ENCODE data around the gene PRMT2.

The PRMT2 gene

GRCh38 chr21:46641656-46642055 lies 6.2 kb downstream of the PRMT2 start:
- no peak for DNase-seq (ENCODE audit: low spot score)

- no peak for DNase-seq (ENCODE audit: low spot score)
These were observed 8.1 kb downstream of the PRMT2 start for GRCh38 chr21:46643379-46644177.

- no peak for DNase-seq (ENCODE audit: low spot score)
These were observed 10.4 kb downstream of the PRMT2 start for GRCh38 chr21:46645840-46646239.

DNA sequence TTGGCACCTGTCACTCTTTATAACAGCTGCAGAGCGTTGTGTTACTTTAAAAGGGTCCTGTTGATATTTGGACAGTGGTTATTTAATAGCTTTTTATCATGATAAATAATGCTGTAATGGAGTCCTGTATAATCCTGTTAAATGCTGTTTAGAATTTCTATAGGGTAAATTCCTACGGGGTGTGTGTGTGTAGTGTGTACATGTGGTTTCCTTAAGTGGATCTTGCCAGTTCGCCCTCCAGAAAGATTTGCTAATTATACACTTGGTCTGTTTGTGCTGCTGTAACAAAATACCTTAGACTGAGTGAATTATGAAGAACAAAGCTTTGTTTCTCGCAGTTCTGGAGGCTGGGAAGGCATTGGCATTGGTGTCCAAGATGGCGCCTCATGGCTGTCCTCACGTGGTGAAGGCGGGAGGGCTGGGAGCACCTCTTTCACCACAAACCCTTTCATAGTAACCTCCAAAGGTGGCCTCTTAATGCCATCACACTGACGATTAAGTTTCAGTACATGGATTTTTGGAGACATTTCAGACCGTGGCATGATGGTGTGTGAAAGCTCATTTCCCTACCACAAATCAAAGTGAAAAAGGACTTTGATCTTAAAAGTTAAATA lies 11.2 kb downstream of the PRMT2 start:
- no peak for DNase-seq (ENCODE audit: low spot score)

DNA sequence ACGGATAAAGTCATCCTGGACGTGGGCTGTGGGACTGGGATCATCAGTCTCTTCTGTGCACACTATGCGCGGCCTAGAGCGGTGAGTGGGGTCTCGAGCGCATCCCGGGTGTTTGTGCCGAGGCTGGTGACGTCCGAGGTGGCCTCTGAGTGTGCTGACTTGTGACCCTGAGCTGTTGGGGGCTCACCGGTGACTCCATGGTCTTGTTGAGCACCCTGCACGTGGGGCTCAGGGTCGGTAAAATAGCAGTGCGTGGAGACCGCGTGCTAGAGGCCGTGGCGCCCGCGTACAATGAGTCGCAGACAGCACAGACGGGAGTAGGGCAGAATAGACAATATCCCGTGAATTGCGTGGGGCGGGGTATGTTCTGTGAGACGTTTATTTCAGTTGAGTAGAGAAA lies 13.1 kb downstream of the PRMT2 start:
- no peak for DNase-seq (ENCODE audit: low spot score)

GRCh38 chr21:46649356-46649755 lies 13.9 kb downstream of the PRMT2 start:
- no peak for DNase-seq (ENCODE audit: low spot score)

- no peak for DNase-seq (ENCODE audit: low spot score)
These were observed 15.1 kb downstream of the PRMT2 start for GRCh38 chr21:46650476-46651098.

DNA sequence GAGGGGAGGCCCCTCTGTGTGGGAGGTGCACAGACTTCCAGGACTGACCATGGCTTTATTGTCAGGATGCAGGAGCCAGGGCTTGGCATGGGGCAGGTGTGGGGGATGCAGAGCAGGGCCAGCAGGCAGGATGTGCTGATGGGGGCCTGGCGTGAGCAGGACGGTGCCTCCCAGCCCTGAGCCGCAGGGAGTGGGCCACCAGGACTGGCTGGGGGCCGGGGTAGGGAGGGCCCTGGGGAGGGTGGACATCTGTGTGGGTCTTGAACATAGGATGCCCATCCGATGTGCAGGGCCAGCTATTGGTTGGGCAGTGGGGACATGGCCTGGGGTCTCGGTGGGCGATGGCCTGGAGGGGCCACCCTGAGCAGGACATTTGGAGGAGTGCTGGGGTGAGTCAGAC lies 15.6 kb downstream of the PRMT2 start:
- no peak for DNase-seq (ENCODE audit: low spot score)

DNA sequence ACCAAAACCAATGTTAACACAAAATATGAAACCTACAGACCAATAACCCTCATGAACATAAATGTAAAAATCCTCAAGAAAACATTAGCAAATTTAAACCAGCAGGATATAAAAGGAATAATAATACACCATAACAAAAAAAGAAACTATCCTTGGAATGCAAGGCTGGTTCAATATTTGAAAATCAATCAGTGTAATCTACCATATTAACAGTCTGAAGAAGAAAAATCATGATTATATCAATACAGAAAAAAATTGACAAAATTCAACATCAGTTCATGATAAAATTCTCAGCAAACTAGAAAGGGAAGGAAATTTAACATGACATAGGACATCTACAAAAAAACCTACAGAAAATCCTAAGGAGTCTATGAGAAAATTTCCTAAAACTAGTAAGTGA lies 19.8 kb downstream of the PRMT2 start:
- no peak for DNase-seq (ENCODE audit: low spot score)

- DNase-seq (ENCODE audit: low spot score) = no peak
These were observed 21.3 kb downstream of the PRMT2 start for GRCh38 chr21:46656820-46657219.

DNA sequence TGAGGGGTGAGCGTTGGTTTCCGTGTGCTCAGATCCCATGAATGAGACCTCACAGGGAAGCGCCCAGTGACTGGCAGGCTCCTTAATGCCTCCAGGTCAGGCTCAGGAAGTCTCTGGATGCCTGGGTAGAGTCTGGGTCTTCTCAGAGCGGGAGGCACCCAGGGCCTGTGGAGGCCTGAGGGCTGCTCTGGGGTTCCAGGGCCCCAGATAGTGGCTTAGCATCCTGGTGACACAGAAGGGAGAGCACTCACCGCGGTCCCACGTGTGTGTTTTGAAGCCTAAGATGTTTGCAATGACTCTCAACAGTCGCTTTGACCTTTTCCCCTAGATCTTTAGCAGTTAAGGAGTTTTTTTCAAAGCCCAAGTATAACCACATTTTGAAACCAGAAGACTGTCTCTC lies 25.0 kb downstream of the PRMT2 start:
- DNase-seq (ENCODE audit: low spot score) = no peak

GRCh38 chr21:46661211-46661625 lies 25.7 kb downstream of the PRMT2 start:
- DNase-seq (ENCODE audit: low spot score) = peak; percentile 97

DNA sequence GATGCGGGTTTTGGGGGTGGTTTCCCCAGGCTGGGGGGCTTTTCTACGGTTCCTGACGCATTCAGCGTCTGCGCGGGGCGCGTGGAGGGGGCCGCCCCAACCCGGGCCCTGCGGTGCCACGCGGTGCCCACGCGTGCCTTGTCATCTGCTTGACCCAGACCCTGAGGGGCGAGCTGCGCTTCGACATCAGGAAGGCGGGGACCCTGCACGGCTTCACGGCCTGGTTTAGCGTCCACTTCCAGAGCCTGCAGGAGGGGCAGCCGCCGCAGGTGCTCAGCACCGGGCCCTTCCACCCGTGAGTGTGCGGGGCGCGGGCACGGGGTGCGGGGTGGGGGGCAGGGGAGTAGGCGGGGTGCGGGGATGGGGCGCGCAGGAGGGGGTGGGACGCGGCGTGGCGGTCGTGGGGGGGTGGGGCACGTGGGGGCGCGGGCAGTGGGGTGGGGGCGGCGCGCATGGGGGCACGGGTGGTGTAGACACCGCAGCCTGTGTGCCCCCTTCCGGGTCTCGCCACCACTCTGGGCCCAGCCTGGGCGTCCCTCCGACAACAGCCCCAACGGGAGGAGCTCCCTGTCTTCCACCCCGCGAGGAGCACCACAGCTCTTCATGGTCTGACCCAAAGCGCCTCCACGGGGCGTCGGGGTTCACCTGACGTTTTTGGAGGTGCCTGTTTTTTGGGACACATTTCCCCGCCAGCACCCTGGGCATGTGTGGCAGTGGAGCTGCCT lies 26.3 kb downstream of the PRMT2 start:
- peak; percentile 42 for DNase-seq (ENCODE audit: low spot score)

GRCh38 chr21:46662367-46662654 lies 26.8 kb downstream of the PRMT2 start:
- no peak for DNase-seq (ENCODE audit: low spot score)

GRCh38 chr21:46662765-46663500 lies 27.5 kb downstream of the PRMT2 start:
- no peak for DNase-seq (ENCODE audit: low spot score)

DNA sequence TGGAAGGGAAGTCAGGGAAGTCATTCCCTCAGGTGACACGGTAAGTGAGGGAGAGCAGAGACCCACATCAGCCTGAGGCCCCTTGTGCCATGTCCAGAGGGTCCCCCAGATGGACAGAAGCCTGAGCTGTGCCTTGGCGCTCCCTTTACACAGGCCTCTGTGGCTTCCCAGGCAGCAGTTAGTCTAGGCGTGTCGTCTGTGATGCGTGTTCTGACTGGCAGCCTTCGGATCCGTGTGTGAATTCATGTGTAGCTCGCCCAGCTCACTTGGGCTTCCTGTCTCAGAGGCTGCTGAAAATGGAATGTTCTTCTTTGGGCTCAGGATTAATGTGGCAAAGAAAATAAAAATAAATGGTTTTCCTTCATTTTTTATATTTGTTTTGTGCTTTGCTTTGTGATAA lies 28.3 kb downstream of the PRMT2 start:
- no peak for DNase-seq (ENCODE audit: low spot score)

DNA sequence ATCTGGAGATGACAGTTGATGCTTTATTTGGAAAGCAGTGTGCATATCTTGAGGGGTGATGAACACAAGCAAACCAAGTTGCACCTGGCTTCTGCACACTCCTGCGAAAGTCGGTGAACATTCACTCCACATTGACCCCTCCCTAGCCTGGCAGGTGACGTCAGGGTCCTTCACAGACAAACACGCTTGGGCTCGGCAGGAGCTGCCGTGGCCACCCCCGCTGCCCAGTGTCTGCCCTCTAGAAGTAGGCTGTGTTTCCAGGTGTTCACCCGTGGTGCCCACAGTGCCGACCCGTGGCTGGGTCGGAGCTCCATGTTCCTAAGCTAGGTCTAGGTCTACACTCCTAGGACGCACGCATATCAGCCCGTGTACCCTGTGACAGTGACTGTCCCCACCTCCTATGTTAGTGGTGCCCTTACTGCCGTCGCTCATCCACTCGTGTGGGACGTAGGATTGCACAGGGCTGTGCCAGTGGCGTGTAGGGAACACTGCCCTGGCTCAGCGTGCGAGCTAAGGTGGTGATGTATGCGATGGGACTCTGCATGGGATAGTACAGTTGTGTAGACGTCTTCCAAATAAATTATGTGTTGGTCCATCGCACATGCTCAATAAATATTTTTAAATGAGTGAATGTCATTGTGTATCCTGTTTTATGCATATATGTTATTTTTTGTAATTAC lies 29.0 kb downstream of the PRMT2 start:
- no peak for DNase-seq (ENCODE audit: low spot score)

DNA sequence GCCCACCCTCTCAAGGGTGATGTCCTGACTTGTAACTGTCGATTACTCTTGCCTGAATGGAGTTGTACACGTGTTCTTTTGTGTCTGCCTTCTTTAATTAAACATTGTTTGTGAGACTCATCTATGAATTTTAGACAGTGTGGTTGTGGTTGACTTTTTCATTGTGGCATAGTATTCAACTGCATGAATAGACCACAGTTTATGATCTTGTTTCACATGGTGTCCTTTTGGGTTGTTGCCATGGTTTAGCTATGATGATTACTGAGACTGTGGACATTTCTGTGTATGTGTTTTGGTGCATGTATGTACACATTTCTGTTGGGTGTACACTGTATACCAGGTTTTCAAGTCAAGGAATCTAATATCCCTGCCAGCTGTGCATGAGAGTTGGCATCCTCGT lies 30.1 kb downstream of the PRMT2 start:
- no peak for DNase-seq (ENCODE audit: low spot score)

- peak; percentile 60 for DNase-seq (ENCODE audit: low spot score)
These were observed 31.7 kb downstream of the PRMT2 start for GRCh38 chr21:46666941-46667740.

GRCh38 chr21:46667741-46668380 lies 32.4 kb downstream of the PRMT2 start:
- DNase-seq (ENCODE audit: low spot score) = peak; percentile 72
